ENCODE results near the gene GPR3.
"Not testable (repeated sequence)": the region's sequence is repeated elsewhere in the genome, so short reads cannot be mapped to it uniquely, and the experiment has no call there.

Gene GPR3

GRCh38 chr1:27428316-27429028 is 36.0 kb downstream of the GPR3 start:
- DNase-seq (ENCODE audit: low read depth), result no peak

DNA sequence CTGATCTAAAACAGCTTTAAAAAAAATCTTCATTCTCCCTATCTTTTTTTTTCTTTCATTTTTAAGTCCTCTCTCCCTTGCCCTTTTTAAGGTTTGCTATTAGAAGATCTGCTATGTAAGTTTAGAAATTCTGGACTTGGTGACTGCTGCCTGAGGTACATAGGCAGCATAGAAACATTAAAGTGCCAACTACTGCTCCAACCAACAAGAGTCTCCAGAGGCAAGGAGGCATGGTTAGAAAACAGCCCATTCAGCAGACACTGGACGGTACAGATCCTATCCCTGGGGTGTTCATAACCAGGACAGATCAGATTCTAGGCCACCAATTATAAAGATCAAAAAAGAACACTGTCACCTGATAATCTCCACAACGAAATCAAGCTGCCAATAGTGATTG is 36.6 kb downstream of the GPR3 start:
- no peak for DNase-seq (ENCODE audit: low read depth)

DNA sequence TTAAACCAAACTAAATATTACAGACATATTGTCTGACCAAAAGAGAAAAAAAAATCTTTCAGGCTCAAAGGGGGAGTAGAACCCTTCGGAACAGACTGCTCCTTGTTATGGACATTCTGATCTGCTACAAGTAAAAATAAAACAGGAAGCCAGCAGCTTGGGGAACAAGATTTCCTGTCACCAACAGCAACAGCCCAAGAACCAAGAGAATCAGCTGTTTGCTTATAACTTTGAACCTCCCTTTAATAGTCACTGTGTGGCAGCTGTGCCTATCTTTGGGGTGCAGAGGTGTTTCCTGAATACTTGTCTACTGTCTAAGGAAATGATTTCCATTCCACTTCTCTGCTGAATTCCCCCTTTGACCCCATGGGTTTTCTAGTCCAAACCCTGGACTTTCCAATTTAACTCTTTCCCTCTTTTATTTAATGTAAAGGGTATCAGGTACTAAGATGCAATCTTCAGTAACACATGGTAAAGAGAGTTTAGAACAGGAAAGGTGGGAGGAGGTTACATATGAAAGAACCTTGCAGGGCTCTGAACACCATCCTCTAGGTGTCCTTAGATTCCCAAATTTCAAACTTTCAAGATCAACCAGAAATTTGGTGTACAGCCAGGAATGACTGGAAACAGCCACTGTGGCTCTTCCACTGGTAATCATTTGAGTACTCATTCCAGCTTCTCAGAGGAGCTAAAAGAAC is 38.6 kb downstream of the GPR3 start:
- DNase-seq (ENCODE audit: low read depth), result no peak

DNA sequence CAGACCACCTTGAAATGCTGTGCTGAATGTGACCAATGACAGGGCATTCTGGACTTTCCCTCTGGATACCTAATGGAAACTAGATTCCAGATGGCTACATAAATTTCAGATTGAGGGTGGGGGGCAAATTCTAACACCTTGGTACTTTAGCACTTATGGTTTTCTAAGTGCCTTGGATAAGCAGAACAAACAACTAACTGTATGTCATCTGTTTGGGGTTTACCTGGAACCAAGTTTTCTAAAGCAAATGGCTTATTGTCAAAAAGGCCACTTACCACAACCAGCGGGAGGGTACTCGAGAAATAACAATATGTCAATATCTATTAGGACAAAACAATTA is 39.1 kb downstream of the GPR3 start:
- no peak for DNase-seq (ENCODE audit: low read depth)

GRCh38 chr1:27432725-27433124 is 40.3 kb downstream of the GPR3 start:
- DNase-seq (ENCODE audit: low read depth), result not testable (repeated sequence)

GRCh38 chr1:27433706-27434105 is 41.3 kb downstream of the GPR3 start:
- DNase-seq (ENCODE audit: low read depth), result no peak

GRCh38 chr1:27435566-27436203 is 43.3 kb downstream of the GPR3 start:
- no peak for DNase-seq (ENCODE audit: low read depth)

GRCh38 chr1:27436204-27437159 is 44.1 kb downstream of the GPR3 start:
- peak; percentile 39 for DNase-seq (ENCODE audit: low read depth)

- DNase-seq (ENCODE audit: low read depth), result no peak
Observed at GRCh38 chr1:27438621-27439061, 46.2 kb downstream of the GPR3 start.

GRCh38 chr1:27439150-27439549 is 46.7 kb downstream of the GPR3 start:
- no peak for DNase-seq (ENCODE audit: low read depth)

DNA sequence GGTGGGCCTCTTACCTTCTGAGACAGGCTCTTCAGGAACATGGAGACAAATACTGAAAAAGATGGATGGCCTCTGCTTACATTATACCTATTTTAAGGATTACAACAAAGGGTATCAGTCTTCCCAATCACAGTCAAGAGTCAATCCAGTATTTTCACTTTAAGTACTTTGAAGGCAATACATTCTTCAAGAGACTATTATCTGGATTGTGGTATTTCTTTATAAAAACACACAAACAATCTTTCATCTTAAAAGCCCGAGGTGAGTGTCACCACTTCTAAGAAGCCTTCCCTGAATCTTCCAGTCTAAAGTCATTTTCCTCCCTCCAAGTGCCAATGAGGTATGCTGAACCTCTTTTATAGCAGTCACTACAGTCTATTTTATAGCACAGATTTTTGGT is 52.2 kb downstream of the GPR3 start:
- DNase-seq (ENCODE audit: low read depth), result no peak

Measured in HS-27A (cell line).